GM20000 (cell line): Measurements from ENCODE around the gene FERMT3.

Experiments used
- DNase-seq: peaks from one replicate; pipeline ENCODE4 v3.0.0; 2012; ENCODE audit warnings: low spot score
- TF ChIP-seq, protein P1 (sequence below): IDR thresholded peaks from 2 replicates; pipeline ENCODE4 v1.5.1; 2012; ENCODE audit warnings: mild to moderate bottlenecking, control low read depth; ENCODE audit errors: extremely low read depth, missing control alignments

FERMT3 gene

DNA sequence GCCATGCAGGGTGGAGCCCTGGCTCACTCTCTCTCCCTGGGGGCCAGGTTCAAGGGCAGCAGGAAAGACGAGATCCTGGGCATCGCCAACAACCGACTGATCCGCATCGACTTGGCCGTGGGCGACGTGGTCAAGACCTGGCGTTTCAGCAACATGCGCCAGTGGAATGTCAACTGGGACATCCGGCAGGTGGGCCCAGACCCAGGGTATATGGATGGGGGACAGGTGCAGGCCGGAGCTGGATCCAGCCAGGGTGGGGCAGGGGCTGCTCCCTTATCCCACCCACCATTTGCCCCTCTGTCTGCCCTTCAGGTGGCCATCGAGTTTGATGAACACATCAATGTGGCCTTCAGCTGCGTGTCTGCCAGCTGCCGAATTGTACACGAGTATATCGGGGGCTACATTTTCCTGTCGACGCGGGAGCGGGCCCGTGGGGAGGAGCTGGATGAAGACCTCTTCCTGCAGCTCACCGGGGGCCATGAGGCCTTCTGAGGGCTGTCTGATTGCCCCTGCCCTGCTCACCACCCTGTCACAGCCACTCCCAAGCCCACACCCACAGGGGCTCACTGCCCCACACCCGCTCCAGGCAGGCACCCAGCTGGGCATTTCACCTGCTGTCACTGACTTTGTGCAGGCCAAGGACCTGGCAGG is 16.6 kb downstream of the FERMT3 start:
- DNase-seq: no peak
- TF ChIP-seq, protein P1, sequence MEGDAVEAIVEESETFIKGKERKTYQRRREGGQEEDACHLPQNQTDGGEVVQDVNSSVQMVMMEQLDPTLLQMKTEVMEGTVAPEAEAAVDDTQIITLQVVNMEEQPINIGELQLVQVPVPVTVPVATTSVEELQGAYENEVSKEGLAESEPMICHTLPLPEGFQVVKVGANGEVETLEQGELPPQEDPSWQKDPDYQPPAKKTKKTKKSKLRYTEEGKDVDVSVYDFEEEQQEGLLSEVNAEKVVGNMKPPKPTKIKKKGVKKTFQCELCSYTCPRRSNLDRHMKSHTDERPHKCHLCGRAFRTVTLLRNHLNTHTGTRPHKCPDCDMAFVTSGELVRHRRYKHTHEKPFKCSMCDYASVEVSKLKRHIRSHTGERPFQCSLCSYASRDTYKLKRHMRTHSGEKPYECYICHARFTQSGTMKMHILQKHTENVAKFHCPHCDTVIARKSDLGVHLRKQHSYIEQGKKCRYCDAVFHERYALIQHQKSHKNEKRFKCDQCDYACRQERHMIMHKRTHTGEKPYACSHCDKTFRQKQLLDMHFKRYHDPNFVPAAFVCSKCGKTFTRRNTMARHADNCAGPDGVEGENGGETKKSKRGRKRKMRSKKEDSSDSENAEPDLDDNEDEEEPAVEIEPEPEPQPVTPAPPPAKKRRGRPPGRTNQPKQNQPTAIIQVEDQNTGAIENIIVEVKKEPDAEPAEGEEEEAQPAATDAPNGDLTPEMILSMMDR: no peak

DNA sequence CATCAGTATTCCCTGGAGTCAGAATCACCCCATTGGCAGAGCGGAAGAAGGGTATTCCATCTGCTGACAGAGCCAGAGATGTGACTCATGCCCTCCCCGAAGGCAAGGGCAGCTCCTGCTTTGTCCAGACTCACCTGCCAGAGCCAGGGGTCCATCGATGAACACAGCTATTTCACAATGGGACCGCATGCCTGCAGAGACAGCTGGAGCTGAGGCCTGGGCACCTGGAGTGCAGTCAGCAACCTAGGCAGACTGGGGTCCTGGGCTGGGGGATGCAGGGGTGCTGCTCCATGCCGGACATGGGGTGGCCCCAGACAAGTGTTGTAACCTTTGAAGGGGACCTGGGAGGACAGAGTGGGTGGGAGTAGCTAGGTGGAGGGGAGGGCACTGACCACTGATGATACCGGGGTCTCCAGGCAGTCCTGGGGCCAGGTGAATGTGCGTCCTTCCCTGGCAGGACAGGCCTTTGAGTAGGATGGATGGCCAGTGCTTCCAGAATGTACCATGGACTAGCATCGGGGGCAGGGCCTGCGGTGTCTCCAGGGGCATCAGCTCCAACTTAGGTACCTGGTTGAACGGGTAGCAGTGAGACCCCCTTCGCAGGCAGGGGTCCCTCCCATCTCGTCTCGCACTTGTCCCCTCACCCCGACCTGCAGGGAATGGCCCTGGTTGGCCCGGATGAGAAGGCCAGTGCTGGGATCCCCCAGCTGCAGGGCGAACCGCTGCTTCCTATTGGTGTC is 17.8 kb downstream of the FERMT3 start:
- no peak for DNase-seq
- TF ChIP-seq, protein P1: no peak

DNA sequence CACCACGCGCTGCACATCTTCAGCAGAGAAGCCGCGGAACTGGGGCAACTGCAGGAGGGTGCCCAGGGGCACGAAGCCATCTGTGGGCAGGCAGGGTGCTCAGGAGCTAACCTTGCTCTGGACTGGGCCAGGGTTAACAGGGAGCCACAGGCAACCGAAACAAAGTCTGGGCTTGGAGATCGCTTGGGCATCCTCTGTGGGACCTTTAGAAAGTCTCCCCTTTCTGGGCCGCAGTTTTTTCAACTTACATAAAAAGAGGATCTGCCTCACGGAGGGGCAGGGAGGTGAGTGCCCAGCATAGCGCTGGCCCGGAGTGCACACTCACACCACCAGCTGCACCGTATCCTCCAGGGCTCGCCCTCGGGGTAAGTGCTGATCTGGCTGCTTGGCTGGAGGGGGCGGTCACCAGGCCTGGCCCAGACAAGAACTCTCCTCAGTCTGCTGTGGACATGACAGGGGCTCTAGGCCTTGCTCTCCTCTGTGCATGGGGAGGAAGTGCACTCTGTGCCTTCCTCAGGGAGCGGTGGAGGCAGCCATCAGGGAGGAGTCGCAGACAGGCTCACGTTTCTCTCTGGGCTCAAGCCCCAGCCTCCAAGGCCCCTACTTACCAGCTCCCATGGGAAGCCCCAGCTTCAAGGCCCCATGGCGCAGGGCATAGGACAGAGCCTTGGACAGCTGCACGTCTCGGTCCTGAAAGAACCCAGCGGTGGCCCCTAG is 18.5 kb downstream of the FERMT3 start:
- no peak for DNase-seq
- TF ChIP-seq, protein P1: no peak

DNA sequence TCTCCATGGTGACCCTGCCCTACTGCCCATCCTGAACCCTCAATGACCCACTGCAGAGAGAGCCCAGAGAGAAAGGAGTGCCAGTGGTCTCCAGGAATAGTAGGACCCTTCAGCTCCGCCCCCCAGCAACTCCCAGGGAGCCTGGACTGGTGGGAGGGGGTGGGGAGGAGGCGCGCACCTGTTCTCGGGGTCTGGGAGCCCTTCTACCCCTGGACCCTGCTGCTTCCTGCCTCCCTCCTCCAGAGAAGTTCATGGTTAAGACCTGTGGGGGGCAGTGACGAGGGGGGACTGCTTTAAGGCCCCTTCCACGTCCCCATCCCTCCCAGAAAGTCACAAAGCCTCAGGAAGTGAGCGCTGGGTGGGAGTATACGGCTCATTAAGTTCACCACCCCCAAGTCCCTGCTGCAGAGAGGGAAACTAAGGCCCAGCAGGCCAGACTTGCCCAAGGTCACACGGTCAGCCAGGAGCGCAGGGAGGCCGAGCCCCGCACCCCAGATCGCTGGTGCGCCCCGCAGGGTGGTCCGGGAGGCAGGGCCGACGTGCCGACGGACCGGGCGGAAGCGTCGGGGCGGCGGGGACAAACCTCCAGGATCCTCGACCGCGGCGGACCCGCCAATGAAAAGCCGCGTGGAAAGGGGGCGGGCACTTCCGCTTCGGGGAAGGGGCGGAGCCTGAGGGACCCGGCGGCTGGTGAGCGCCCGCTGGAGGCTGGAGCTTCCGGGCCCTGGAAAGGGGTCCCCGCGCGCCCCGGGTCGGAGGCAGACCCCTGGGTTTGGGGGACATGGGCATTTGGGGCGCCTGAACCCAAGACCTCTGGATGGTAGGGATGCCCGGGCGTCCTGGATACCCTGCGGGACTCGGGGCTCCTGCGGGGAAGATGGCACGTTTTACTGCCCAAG is 19.3 kb downstream of the FERMT3 start, which contains the start of the genes NUDT22 and TRPT1:
Gene NUDT22, plus strand, starts transcription at position 667 of the 899 bp plus-strand sequence. CDS start 379 bp downstream, outside the sequence.
Gene TRPT1, minus strand, starts transcription at position 579 of the 899 bp plus-strand sequence. Its CDS starts 326 bp downstream, at position 253.
- peak; percentile 95 for DNase-seq
- TF ChIP-seq, protein P1: no peak

DNA sequence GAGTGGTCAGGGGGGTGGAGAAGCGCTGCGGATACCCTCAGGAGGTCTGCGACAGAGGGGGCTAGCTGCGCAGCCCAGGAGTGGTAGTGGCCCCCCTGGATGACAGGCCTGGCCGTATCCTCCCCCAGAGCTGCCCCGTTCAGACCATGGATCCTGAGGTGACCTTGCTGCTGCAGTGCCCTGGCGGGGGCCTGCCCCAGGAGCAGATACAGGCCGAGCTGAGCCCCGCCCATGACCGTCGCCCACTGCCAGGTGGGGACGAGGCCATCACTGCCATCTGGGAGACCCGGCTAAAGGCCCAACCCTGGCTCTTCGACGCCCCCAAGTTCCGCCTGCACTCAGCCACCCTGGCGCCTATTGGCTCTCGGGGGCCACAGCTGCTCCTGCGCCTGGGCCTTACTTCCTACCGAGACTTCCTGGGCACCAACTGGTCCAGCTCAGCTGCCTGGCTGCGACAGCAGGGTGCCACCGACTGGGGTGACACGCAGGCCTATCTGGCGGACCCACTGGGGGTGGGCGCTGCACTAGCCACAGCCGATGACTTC is 20.1 kb downstream of the FERMT3 start:
- TF ChIP-seq, protein P1: no peak
- peak; percentile 86 for DNase-seq

DNA sequence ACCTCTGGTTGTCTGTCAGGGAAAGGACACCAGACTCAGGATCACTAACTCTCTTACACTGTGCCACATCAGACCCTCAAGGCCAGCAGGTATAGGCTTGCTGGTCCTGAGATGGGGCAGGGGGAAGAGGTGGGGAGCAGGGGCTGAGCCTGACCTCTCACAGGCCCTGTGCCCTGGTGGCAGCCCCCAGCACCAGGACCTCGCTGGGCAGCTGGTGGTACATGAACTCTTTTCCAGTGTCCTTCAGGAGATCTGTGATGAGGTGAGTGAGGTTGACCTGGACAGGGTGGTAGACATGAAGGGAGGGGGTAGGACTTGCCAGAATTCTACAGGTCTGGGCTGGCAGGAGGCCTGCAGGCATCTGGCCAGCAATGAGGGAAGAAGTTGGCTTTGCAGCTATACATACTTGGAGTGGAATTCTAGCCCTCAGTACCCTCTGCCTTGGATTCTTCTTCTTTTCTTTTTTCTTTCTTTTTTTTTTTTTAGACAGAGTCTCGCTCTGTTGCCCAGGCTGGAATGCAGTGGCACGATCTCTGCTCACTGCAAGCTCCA is 21.0 kb downstream of the FERMT3 start:
- no peak for DNase-seq
- TF ChIP-seq, protein P1: no peak
